ENCODE measurements around the gene STXBP2. TPM values are rescaled to one million over a fixed set of nuclear protein-coding genes. Genes with fewer than 3 reads are reported as not detected.

Gene STXBP2
- total RNA-seq, result 187 TPM

DNA sequence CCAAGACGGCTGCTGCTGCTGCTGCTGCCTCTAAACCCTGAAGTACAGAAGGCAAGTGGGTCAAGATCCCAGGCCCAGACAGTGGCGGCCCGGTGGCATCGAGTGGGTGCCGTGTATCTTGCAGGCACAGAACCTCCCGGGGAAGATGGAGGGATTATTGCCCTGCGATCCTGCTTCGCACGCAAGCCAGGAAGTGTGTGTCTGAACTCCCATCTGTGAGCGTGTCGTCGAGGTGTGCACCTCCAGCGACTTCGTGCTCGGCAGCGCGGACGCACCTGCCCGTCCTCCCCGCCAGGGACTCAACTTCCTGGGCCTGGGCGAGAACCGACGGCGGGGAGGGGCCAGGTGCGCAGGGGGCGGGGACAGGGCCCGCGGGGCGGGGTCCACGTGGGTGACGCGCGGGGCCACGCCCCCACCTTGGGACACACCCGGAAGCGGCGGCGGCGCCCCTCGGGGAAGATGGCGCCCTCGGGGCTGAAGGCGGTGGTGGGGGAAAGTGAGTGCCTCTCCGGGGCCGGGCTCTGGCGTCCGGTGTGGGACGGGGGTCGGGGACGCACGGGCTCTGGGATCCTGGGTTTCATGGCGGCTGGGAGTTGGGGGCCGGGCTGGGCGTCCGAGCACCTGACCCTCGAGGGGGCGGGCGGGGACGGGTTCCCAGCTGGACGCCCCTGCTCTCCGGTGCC, at the start of gene STXBP2:
STXBP2 (plus strand) TSS at position 420 of the 683 bp plus-strand sequence; CDS start at position 460, 40 bp downstream.
- peak; percentile 82 to 88 (median 87) for DNase-seq (ENCODE audit: low read depth in 2 of 3, low spot score in 2 of 3)

DNA sequence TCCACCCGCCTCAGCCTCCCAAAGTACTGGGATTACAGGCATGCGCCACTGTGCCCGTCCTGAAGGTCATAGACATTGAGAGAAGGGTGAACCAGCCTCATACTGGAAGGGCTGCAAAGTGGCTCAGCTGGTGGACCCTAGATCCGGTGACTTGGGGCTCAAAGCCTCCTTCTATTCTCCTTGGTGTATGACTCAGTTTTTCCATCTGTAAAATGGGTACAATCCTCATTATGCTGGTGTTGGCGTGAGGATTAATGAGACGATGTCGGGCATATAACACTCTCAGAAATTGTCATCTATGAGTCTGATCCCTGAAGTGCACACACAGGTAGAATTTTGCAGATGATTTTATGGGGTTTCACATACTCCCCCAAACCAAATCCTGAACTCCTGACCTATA, 47.1 kb upstream of the STXBP2 start:
- no peak for DNase-seq (ENCODE audit: low read depth in 2 of 3, low spot score in 2 of 3)

GRCh38 chr19:7590256-7590655, 46.7 kb upstream of the STXBP2 start:
- no peak for DNase-seq (ENCODE audit: low read depth in 2 of 3, low spot score in 2 of 3)

DNA sequence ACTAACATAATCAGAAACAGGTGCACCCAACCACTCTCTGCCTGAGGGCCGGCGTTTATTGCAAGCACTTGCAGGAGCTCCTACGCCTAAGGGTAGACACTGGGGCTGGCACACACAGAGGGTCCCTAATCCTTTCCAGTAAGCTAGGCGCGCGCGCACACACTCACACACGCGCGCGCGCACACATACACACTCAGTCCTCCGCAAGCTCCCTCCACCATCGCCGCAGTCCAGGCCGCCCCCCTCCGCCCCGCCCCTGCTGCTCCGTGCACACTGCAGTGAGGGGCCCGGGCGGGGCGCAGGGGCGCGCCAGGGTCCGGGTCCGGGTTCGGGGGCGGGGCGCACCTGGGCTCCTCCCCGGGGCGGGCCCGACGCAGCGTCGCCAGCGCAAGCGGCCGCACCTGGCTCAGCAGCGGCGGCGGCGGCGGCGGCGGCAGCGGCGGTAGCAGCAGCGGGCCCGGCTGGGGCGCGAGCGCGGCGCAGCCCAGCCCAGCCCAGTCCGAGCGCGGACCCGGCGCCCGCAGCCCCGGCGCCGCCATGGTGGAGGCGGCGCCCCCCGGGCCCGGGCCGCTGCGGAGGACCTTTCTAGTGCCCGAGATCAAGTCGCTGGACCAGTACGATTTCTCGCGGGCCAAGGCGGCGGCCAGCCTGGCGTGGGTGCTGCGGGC, 41.3 kb upstream of the STXBP2 start, which contains the start of gene CAMSAP3:
CAMSAP3 (plus strand) TSS at position 398 of the 668 bp plus-strand sequence; CDS start at position 538, 140 bp downstream.
- peak in 2 of 3 donors; percentile 49 to 50 for DNase-seq (ENCODE audit: low read depth in 2 of 3, low spot score in 2 of 3)

DNA sequence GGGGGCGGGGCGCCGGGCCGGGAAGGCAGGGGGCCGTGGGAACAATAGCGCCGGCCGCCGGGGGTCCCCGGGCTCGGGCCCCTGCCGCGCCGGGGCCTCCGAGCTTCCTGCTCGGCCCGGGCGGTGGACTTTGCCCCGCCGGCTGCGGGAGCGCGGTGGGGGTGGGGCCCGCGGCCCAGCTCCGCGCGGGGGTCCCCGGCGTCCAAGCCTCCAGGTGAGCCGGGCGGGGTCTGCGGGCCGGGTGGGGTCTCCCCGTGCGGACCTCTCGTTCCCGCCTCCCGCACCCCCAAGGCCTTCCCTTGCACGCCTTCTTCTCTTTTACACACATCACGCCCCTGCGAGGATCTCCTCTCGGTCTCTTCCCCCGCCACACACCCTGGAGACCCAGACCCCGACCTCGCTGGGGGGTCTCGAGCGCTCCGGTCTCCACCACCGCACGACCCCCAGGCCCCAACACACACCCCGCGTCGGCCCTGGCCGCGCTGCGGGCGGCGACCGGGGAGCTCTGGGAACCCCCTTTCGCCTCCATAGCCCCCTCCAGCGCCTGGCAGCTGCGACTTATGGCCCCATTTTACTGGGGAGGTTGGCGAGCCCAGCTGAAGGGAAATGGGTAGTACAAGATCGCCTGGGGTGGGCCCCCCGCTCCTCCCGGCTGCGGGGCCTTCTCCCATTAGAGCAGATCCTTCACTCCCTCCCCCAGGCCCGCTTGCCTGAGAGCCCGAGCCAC, 40.5 kb upstream of the STXBP2 start:
- DNase-seq (ENCODE audit: low read depth in 2 of 3, low spot score in 2 of 3), result peak in 1 of 3 donors; percentile 23

- DNase-seq (ENCODE audit: low read depth in 2 of 3, low spot score in 2 of 3), result no peak
Measured at GRCh38 chr19:7597689-7598088, 39.2 kb upstream of the STXBP2 start.

DNA sequence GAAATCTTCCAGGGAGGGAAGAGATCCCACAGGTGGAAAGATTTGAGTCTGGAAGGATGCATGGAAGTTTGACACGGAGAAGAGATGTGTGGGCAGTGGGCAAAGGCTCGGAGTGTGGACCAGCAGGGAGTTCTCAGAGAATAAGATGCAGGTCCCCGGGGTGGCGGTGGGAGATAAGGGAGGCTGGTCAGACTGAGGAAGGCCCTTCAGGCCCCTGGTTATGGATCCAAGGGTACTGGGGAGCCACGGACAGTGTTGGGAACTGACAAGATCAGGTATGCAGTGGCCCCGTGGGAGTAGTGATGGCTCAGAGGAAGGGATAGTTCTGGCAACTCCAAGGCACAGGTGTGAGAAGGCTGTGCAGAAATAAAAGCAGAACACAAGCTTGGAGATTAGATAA, 38.7 kb upstream of the STXBP2 start:
- DNase-seq (ENCODE audit: low read depth in 2 of 3, low spot score in 2 of 3), result no peak

DNA sequence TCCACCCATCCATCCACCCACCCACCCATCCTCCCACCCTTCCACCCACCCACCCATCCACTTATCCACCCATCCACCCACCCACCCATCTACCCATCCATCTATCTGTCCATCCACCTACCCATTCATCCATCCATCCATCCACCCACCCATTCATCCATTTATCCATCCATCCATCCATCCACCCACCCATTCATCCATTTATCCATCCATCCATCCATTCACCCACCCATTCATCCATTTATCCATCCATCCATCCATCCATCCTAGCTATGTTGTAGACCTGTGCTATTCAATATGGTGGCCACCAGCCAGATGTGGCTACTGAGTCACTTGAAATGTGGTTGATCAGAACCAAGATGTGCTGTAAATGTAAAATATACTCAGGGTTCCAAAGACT, 36.2 kb upstream of the STXBP2 start:
- DNase-seq (ENCODE audit: low read depth in 2 of 3, low spot score in 2 of 3), result no peak

GRCh38 chr19:7602240-7602934, 34.5 kb upstream of the STXBP2 start:
- DNase-seq (ENCODE audit: low read depth in 2 of 3, low spot score in 2 of 3), result no peak

DNA sequence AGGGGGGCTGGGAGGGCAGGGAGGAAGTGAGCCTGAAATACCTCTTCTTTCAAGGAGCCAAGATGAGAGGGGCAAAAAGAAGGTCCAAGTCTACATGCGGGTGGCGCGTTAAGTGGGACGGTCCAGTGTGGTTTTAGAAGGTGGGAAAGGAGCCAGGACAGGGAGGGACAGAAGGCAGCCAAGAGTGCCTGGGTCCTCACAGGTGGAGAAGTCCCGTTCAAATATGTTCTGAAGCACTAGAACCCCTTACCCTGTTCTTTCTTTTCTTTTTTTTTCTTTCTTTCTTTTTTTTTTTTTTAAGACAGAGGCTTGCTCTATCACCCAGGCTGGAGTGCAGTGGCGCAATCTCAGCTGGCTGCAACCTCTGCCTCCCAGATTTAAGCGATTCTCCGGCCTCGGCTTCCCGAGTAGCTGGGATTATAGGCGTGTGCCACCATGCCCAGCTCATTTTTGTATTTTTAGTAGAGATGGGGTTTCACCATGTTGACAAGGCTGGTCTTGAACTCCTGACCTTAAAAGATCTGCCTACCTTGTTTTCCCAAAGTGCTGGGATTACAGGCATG, 33.9 kb upstream of the STXBP2 start:
- no peak for DNase-seq (ENCODE audit: low read depth in 2 of 3, low spot score in 2 of 3)

DNA sequence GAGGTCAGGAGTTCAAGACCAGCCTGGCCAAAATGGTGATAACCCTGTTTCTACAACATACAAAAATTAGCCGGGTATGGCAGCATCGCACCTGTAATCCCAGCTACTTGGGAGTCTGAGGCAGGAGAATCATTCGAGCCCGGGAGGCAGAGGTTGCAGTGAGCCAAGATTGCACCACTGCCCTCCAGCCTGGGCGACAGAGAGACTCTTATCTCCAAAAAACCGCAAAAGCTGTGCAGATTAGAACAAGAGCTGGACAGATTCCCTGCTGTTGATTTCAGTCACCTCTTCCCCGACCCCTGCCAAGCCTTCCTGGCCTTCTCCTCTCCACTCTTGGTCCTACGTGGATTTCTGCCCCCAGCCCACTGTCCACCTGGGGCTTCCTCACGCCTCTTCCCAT, 33.0 kb upstream of the STXBP2 start:
- no peak for DNase-seq (ENCODE audit: low read depth in 2 of 3, low spot score in 2 of 3)

DNA sequence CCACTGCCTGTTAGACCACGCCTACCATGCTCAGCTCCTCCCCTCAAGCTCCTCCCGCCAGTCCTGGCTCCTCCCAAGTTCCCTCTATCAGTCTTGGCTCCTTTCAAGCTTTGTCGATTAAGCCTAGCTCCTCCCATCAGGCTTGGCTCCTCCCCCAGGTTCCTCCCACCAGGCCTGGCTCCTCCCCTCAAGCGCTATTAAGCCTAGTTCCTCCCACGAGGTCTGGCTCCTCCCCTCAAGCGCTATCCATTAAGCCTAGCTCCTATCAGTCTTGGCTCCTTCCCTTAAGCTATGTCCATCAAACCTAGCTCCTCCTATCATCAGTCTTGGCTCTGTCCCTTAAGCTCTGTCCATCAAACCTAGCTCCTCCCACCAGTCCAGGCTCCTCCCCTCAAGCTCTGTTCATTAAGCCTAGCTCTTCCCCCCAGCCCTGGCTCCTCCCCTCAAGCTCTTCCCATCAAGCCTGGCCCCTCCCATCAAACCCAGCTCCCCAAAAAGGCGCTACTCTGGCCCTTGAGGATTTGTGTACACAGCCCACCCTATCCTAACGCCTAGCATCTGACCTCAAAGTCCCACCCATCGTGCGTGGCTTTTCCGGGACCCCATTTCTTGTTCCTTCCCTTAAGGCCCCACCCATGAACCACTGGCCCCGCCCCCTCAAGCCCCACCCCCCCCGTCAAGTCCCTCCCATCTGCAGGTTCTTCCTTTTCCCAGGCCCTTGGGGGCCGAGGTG, 31.3 kb upstream of the STXBP2 start:
- peak in 2 of 3 donors; percentile 55 to 65 for DNase-seq (ENCODE audit: low read depth in 2 of 3, low spot score in 2 of 3)

DNA sequence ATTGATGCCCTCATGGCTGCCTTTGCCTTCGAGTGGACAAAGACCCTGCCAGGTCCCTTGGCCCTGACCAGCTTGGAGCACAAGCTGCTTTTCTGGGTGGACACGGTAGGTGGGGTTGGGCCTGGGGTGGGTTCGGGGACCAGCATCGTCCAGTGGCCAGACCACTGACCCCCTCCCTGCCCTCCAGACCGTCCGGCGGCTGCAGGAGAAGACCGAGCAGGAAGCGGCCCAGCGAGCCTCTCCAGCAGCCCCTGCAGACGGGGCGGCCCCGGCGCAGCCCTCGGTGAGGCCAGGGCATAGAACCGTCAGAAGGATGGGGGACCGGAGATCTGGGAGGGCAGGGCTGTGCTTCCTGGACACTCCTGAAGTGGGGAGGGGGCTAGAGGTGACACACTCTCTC, 30.6 kb upstream of the STXBP2 start:
- no peak for DNase-seq (ENCODE audit: low read depth in 2 of 3, low spot score in 2 of 3)

GRCh38 chr19:7607212-7607873, 29.6 kb upstream of the STXBP2 start:
- no peak for DNase-seq (ENCODE audit: low read depth in 2 of 3, low spot score in 2 of 3)

DNA sequence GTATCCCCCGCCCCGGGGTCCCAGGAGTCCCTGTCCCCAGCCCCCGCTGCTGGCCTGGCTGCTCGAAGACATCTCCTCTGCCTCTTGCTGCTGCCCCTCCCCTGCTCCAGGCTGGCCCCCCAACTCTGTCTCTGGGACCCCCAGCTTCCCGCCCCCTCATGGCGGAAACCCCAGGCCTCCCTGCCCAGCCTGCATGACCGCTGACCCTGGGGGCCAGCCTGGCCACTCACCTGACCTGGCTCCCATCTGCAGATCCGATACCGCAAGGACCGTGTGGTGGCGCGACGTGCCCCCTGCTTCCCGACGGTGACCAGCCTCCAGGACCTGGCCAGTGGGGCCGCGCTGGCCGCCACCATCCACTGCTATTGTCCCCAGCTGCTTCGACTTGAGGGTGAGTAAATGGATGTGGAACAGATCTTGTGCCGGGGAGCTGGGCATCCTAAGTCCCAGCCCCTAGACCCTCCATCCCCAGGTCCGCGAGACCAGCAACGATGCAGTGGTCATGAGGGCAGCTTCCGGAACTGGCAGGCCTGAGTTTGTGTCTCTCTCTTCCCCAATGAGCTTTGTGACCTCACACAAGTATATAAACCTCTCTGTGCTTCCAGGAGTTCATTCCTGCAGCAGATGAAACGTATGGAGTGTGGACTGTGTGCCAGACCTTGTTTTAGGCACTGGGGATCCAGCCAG, 28.9 kb upstream of the STXBP2 start:
- DNase-seq (ENCODE audit: low read depth in 2 of 3, low spot score in 2 of 3), result no peak

DNA sequence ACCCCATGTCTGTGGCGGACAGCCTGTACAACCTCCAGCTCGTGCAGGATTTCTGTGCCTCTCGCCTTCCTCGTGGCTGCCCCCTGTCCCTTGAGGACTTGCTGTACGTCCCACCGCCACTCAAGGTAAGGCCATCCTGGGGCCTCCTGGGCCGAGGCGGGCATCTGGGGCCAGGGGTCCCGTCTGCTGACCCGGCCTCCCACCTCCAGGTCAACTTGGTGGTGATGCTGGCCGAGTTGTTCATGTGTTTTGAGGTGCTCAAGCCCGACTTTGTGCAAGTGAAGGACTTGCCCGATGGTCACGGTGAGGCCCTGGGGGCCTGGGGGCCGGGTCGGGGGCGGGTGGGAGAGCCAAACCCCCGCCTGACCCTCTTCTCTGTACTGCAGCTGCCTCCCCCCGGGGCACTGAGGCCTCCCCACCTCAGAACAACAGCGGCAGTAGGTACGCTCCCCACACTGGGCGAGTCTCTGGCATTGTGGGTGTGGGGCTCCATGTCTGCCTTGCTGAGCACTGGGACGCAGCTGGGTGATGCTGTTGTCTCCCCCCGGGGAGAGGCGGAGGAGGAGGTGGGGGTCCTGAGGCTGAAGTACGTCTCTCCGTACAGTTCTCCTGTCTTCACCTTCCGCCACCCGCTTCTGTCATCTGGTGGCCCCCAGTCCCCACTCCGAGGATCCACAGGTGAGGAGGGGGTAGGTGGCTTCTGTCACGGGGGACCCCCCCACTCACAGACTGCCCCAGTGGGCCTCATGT, 26.2 kb upstream of the STXBP2 start:
- no peak for DNase-seq (ENCODE audit: low read depth in 2 of 3, low spot score in 2 of 3)

- DNase-seq (ENCODE audit: low read depth in 2 of 3, low spot score in 2 of 3), result no peak
Measured at GRCh38 chr19:7611541-7612279, 25.2 kb upstream of the STXBP2 start.

Measured in hematopoietic multipotent progenitor cell (in vitro differentiated cells).